Measurements from ENCODE around the gene IRF3.

DNA sequence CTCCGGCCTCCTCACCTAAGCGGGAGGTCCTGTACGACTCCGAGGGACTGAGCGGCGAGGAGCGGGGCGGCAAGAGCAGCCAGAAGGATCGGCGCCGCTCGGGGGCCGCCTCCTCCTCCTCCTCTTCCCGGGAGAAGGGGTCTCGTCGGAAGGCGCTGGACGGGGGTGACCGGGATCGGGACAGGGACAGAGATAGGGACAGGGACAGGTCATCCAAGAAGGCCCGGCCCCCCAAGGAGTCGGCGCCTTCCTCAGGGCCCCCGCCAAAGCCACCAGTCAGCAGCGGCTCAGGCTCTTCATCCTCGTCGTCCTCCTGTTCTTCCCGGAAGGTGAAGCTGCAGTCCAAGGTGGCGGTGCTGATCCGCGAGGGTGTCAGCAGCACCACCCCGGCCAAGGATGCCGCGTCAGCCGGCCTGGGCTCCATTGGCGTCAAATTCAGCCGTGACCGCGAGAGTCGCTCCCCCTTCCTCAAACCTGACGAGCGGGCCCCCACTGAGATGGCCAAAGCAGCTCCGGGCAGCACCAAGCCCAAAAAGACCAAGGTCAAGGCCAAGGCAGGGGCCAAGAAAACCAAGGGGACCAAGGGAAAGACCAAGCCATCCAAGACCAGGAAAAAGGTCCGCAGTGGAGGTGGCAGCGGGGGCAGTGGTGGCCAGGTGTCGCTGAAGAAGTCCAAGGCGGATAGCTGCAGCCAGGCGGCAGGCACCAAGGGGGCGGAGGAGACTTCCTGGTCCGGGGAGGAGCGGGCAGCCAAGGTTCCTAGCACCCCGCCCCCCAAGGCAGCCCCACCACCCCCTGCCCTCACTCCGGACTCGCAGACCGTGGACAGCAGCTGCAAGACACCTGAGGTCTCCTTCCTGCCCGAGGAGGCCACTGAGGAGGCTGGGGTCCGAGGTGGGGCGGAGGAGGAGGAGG, 12.8 kb downstream of the IRF3 start:
- TF ChIP-seq CTCF (IDR thresholded peaks at IDR 0.05) (no peak), POLR2A (IDR thresholded peaks at IDR 0.05) (no peak)
